Caco-2 (cell line): Measurements from ENCODE around the gene AUTS2. TPM values are rescaled to one million over a fixed set of nuclear protein-coding genes. Genes with fewer than 3 reads are reported as not detected.

ENCODE experiments used
- BruUV-seq: library from RNA; stranded (reverse); fragments of 400-500 nt; replicated peaks from 2 replicates; lab custom pipeline; 2021; lab: Mats Ljungman, UMichigan
- CTCF ChIA-PET: fragments of 300-600 bp; sonication (Branson Sonifier 250); formaldehyde crosslinking; loops from one replicate; lab custom pipeline; 2022; ENCODE audit warnings: antibody characterized with exemption; lab: Charles Lee
- POLR2A ChIA-PET: fragments of 300-600 bp; sonication (Branson Sonifier 250); formaldehyde crosslinking; loops from one replicate; lab custom pipeline; 2022; ENCODE audit warnings: antibody characterized with exemption; lab: Charles Lee
- DNase-seq, 2 experiments: peaks; one replicate each; pipeline versions ENCODE4 v3.0.0 to v3.0.0-alpha.2; 2020 to 2022
- H3K27me3 ChIP-seq: replicated peaks from 2 replicates; pipeline ENCODE4 v1.6.0; 2011; ENCODE audit warnings: low read length; ENCODE audit not compliant: control insufficient read depth, insufficient read depth
- H3K36me3 ChIP-seq: 2 replicates; pipeline ENCODE4 v1.5.1; 2011; ENCODE audit warnings: low read length; ENCODE audit not compliant: control insufficient read depth, insufficient read depth
- H3K4me1 ChIP-seq: fragments of 250-450 bp; sonication (Bioruptor Pico); 2 replicates; pipeline ENCODE4 v1.5.1; 2020; ENCODE audit warnings: mild to moderate bottlenecking
- H3K4me3 ChIP-seq: 2 replicates; pipeline ENCODE4 v1.5.1; 2011; ENCODE audit warnings: low read depth, mild to moderate bottlenecking, control low read depth, low read length
- H3K9me3 ChIP-seq: fragments of 250-450 bp; sonication (Bioruptor Pico); 2 replicates; pipeline ENCODE4 v1.5.1; 2020; ENCODE audit warnings: mild to moderate bottlenecking, moderate library complexity
- H3K27ac Mint-ChIP-seq: one replicate; pipeline ENCODE4 v1.8.0; 2022; ENCODE audit warnings: mixed read lengths; ENCODE audit not compliant: unreplicated experiment
- H3K27me3 Mint-ChIP-seq: one replicate; pipeline ENCODE4 v1.8.0; 2022; ENCODE audit warnings: mixed read lengths; ENCODE audit not compliant: insufficient read depth, unreplicated experiment
- H3K36me3 Mint-ChIP-seq: one replicate; pipeline ENCODE4 v1.8.0; 2022; ENCODE audit warnings: mild to moderate bottlenecking, mixed read lengths; ENCODE audit not compliant: insufficient read depth, unreplicated experiment
- H3K4me1 Mint-ChIP-seq: one replicate; pipeline ENCODE4 v1.8.0; 2022; ENCODE audit warnings: low read depth, mixed read lengths; ENCODE audit not compliant: unreplicated experiment
- H3K4me3 Mint-ChIP-seq: one replicate; pipeline ENCODE4 v1.8.0; 2022; ENCODE audit warnings: mild to moderate bottlenecking, moderate library complexity, mixed read lengths; ENCODE audit not compliant: unreplicated experiment
- H3K9me3 Mint-ChIP-seq: one replicate; pipeline ENCODE4 v1.8.0; 2022; ENCODE audit warnings: mixed read lengths; ENCODE audit not compliant: unreplicated experiment
- intact Hi-C: fragments of 100-400 bp; cut with micrococcal nuclease; formaldehyde crosslinking; loops from one replicate; pipeline ENCODE4 v1.10.0; 2022; ENCODE audit not compliant: unreplicated experiment
- total RNA-seq: library from RNA; stranded (reverse); gene quantifications from 2 replicates; pipeline ENCODE4 v1.2.3, GENCODE V29; 2022
- TF ChIP-seq, protein P1 (sequence below), 2 experiments: fragments of 200-600 bp in 1 of 2; IDR thresholded peaks; 1 replicate in 1 of 2; 2 replicates in 1 of 2; pipeline versions ENCODE4 v1.5.1 to v1.8.0; 2011 to 2022; ENCODE audit warnings: antibody characterized with exemption in 1 of 2, control low read depth in 1 of 2, inconsistent platforms in 1 of 2, low read depth in 1 of 2, low read length in 1 of 2, mild to moderate bottlenecking in 1 of 2, moderate library complexity in 1 of 2; ENCODE audit not compliant: insufficient read depth in 1 of 2, severe bottlenecking in 1 of 2, unreplicated experiment in 1 of 2

AUTS2 gene
- total RNA-seq, 1 experiment from 2014 or later: 37.1 TPM

DNA sequence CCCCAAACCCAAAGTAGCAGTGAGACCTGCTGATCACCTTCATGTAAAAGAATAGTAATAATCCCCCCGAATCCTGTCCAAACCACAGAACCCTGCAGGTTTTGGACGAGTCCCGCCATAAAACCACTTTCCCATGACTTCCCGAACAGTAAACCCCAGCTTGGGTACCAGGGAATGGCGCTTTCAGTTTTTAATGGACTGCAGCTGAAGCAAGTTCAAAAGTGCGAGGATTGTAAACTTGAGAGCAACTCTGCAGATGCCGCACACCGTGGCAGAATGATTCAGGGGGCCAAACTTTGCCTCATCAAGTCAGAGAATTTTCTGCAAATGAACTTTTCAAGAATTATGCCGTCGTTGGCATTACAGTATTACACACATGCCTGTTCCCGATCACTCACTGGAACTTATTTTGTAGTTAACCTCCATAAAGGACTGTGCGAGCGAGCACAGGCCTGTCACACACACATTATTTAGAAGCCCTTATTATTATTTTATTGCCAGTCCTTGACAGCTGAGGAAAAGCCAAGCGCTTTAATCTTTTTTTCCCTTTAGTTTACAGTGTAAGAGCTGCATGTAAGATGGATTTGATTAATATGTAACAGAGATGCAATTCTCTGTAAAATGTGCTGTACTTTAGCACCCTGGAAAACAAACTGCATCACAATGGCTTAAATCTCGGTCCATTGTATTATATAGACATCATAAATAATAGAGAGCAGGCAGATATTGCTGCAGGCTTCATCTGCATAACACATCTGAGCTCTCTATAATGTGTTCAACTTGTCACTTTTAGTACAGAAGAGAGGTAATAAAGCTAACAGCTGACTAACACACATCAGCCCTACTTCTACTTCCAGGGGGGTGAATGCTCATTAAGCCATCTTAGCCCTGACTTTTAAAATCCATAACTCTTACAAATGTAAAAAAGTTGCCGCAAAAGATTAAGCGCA is 1040.2 kb downstream of the AUTS2 start:
- H3K9me3 Mint-ChIP-seq: no peaks in the 10 kb centered on the region
- no peak overlapping the region for H3K27ac Mint-ChIP-seq
- TF ChIP-seq, protein P1, sequence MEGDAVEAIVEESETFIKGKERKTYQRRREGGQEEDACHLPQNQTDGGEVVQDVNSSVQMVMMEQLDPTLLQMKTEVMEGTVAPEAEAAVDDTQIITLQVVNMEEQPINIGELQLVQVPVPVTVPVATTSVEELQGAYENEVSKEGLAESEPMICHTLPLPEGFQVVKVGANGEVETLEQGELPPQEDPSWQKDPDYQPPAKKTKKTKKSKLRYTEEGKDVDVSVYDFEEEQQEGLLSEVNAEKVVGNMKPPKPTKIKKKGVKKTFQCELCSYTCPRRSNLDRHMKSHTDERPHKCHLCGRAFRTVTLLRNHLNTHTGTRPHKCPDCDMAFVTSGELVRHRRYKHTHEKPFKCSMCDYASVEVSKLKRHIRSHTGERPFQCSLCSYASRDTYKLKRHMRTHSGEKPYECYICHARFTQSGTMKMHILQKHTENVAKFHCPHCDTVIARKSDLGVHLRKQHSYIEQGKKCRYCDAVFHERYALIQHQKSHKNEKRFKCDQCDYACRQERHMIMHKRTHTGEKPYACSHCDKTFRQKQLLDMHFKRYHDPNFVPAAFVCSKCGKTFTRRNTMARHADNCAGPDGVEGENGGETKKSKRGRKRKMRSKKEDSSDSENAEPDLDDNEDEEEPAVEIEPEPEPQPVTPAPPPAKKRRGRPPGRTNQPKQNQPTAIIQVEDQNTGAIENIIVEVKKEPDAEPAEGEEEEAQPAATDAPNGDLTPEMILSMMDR (IDR thresholded peaks at IDR 0.05; ENCODE audit: insufficient read depth in 1 of 2, low read depth in 1 of 2, low read length in 1 of 2, severe bottlenecking in 1 of 2, unreplicated experiment in 1 of 2): no peak
- no peak overlapping the region for H3K4me3 ChIP-seq
- H3K4me1 Mint-ChIP-seq: no peaks in the 10 kb centered on the region
- no peaks in the 10 kb centered on the region for H3K4me1 ChIP-seq
- ChIA-PET POLR2A (no interaction called here), CTCF (no interaction called here)
- H3K27me3 ChIP-seq: no peaks in the 10 kb centered on the region; the same call in 1 of the 2 replicates
- H3K36me3 Mint-ChIP-seq: no peaks in the 10 kb centered on the region
- no peak overlapping the region for H3K4me3 Mint-ChIP-seq
- DNase-seq: no peak
- intact Hi-C loops: no loop called here
- BruUV-seq: no TSS peak
- no peaks in the 10 kb centered on the region for H3K9me3 ChIP-seq
- H3K27me3 Mint-ChIP-seq: no peaks in the 10 kb centered on the region
- H3K36me3 ChIP-seq: no peaks in the 10 kb centered on the region

DNA sequence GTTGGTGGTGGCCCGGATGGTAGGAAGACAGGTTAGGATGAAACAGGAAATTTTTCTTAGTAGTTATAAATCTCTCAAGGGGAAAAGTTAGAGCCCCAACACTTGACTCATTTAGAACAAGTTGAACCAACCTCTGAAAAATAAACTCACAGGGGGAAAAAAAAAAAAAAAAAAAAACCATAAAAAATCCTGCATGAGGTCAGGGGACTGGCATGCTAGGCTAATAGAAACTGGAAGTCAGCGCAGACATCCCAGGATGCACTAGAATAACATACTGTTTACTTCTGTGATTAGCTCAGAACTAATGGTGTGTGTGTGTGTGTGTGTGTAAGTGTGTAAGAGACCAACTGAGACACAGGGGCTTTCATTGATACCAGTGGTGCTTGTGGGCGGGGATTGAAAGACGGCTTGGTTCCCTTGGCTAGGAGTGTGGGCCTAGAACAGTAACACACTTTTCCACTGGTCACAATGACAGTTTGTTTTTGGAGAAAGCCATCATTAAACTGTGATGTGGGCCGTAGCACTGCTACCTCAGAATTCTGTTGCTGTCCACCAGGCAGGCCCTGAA is 1042.1 kb downstream of the AUTS2 start:
- ChIA-PET CTCF (no interaction called here), POLR2A (no interaction called here)
- H3K4me3 ChIP-seq: no peak overlapping the region
- H3K9me3 Mint-ChIP-seq: no peaks in the 10 kb centered on the region
- no peaks in the 10 kb centered on the region for H3K4me1 ChIP-seq
- H3K36me3 ChIP-seq: no peaks in the 10 kb centered on the region
- BruUV-seq: no TSS peak
- no peak overlapping the region for H3K4me3 Mint-ChIP-seq
- no peak for DNase-seq
- no peaks in the 10 kb centered on the region for H3K4me1 Mint-ChIP-seq
- H3K27me3 Mint-ChIP-seq: no peaks in the 10 kb centered on the region
- no peaks in the 10 kb centered on the region for H3K27me3 ChIP-seq
- no peaks in the 10 kb centered on the region for H3K36me3 Mint-ChIP-seq
- intact Hi-C loops: no loop called here
- TF ChIP-seq, protein P1 (IDR thresholded peaks at IDR 0.05; ENCODE audit: insufficient read depth in 1 of 2, low read depth in 1 of 2, low read length in 1 of 2, severe bottlenecking in 1 of 2, unreplicated experiment in 1 of 2): no peak
- H3K9me3 ChIP-seq: no peaks in the 10 kb centered on the region
- H3K27ac Mint-ChIP-seq: no peak overlapping the region

DNA sequence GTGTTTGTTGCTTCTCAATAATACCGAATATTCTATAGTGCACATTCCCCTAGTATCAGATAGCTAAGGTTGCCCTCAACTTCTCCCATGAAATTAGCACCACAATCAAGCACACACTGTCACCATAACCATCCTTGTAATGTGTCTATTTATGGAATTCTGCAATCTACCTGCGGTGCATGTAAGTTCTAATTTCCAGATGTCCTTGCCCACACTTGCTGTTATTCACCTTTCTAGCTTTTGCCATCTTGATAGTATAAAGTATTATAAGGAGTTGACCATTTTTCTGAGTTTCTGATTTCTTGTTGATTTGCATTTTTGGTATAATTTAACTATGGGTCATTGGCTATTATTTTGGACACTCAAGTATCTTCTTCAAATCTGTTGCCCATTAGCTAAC is 1043.6 kb downstream of the AUTS2 start:
- Mint-ChIP-seq H3K9me3 (no peaks in the 10 kb centered on the region), H3K27ac (no peak overlapping the region), H3K4me3 (no peak overlapping the region), H3K36me3 (no peaks in the 10 kb centered on the region), H3K4me1 (no peaks in the 10 kb centered on the region), H3K27me3 (no peaks in the 10 kb centered on the region)
- BruUV-seq: no TSS peak
- Histone ChIP-seq H3K36me3 (no peaks in the 10 kb centered on the region), H3K27me3 (no peaks in the 10 kb centered on the region), H3K4me3 (no peak overlapping the region), H3K9me3 (no peaks in the 10 kb centered on the region), H3K4me1 (no peaks in the 10 kb centered on the region)
- intact Hi-C loops: no loop called here
- TF ChIP-seq, protein P1 (IDR thresholded peaks at IDR 0.05; ENCODE audit: insufficient read depth in 1 of 2, low read depth in 1 of 2, low read length in 1 of 2, severe bottlenecking in 1 of 2, unreplicated experiment in 1 of 2): no peak
- ChIA-PET POLR2A (no interaction called here), CTCF (no interaction called here)
- DNase-seq: no peak
